Limb (tissue), 2 donors: ENCODE data around the gene CXorf65.

ENCODE experiments used
- DNase-seq, 2 donors: peaks; one replicate each; pipeline ENCODE4 v3.0.0-alpha.2; 2016; ENCODE audit errors: extremely low spot score in 2 of 2

Gene CXorf65

GRCh38 chrX:71067712-71068043 lies 38.9 kb downstream of the CXorf65 start:
- DNase-seq, result no peak

GRCh38 chrX:71067089-71067488 lies 39.5 kb downstream of the CXorf65 start:
- DNase-seq, result no peak

GRCh38 chrX:71060127-71060526 lies 46.4 kb downstream of the CXorf65 start:
- DNase-seq, result no peak

- no peak for DNase-seq
Observed at GRCh38 chrX:71057848-71058530, 48.6 kb downstream of the CXorf65 start.

- DNase-seq, result no peak
Observed at GRCh38 chrX:71056867-71057266, 49.7 kb downstream of the CXorf65 start.
